Heart right ventricle (tissue), 16 donors: Measurements from ENCODE around the gene TUFT1. TPM values are rescaled to one million over a fixed set of nuclear protein-coding genes. Genes with fewer than 3 reads are reported as not detected.

Source experiments
- ATAC-seq, 8 donors: fragments of 200-7000 bp; cut with Tn5 transposase; one replicate each; pipeline ENCODE4 v1.9.1; 2020; ENCODE audit warnings: mild to moderate bottlenecking in 8 of 8, moderate library complexity in 8 of 8, moderate number of reproducible peaks in 1 of 8
- DNase-seq, 2 donors: peaks; one replicate each; pipeline ENCODE4 v3.0.0-alpha.2; 2020
- H3K27ac ChIP-seq, 10 donors: fragments of 200-600 bp; sonication (generic) in 2 of 10; one replicate each; pipeline versions ENCODE4 v1.5.0 to v1.8.0; 2020 to 2022; ENCODE audit warnings: mild to moderate bottlenecking in 3 of 10
- H3K27me3 ChIP-seq, 7 donors: fragments of 200-600 bp; one replicate each; pipeline ENCODE4 v1.8.0; 2021 to 2022; ENCODE audit warnings: mild to moderate bottlenecking in 2 of 7
- H3K36me3 ChIP-seq, 9 donors: fragments of 200-600 bp; sonication (generic) in 1 of 9; one replicate each; pipeline versions ENCODE4 v1.5.0 to v1.8.0; 2020 to 2022; ENCODE audit warnings: mild to moderate bottlenecking in 2 of 9
- H3K4me1 ChIP-seq, 9 donors: fragments of 200-600 bp; sonication (generic) in 1 of 9; one replicate each; pipeline versions ENCODE4 v1.5.0 to v1.8.0; 2020 to 2022; ENCODE audit warnings: mild to moderate bottlenecking in 4 of 9
- H3K4me3 ChIP-seq, 10 donors: fragments of 200-600 bp; sonication (generic) in 2 of 10; one replicate each; pipeline versions ENCODE4 v1.5.0 to v1.8.0; 2020 to 2022; ENCODE audit warnings: mild to moderate bottlenecking in 7 of 10, moderate library complexity in 2 of 10
- H3K9me3 ChIP-seq, 11 donors: fragments of 200-600 bp in 10 of 11; sonication (generic) in 2 of 11; one replicate each; pipeline versions ENCODE4 v1.5.0 to v1.8.0; 2013 to 2022; ENCODE audit warnings: mild to moderate bottlenecking in 2 of 11, control low read depth in 1 of 11, moderate library complexity in 1 of 11
- CTCF ChIP-seq, 9 donors: fragments of 200-600 bp; sonication (generic) in 2 of 9; IDR thresholded peaks; one replicate each; pipeline versions ENCODE4 v1.5.0 to v1.8.0; 2021 to 2022; ENCODE audit warnings: antibody characterized with exemption in 9 of 9, mild to moderate bottlenecking in 5 of 9, moderate library complexity in 1 of 9
- WGBS, 2 donors: extraction: QIAGEN DNeasy Blood & Tissue Kit; methylation state at CpG; one replicate each; pipeline ENCODE4 v1.1.7; 2013; ENCODE audit warnings: inconsistent platforms in 1 of 2; 5-methylcytosine and 5-hydroxymethylcytosine counted together
- intact Hi-C, 10 donors: fragments of 100-400 bp; cut with DNase I; formaldehyde crosslinking; loops; one replicate each; pipeline versions ENCODE4 v1.11.1 to v1.14.2; 2022
- polyA plus RNA-seq, 2 donors: library from polyadenylated mRNA; stranded (reverse); fragments of 200-250 nt; gene quantifications; one replicate each; pipeline ENCODE4 v1.2.3, GENCODE V29; 2013
- total RNA-seq, 10 donors: library from RNA; stranded (reverse); fragmentation: NEBNext Ultra II Directional in 3 of 10; extraction: Animal tissue kit (Norgen Biotek cat#: 25700) in 3 of 10; gene quantifications; one replicate each; pipeline versions ENCODE4 v1.2.1 to v1.2.4, GENCODE V29; 2021 to 2023
- donor health status: Arrhythmogenic right ventricular cardiomyopathy.
- donor health status: ischemic (EF 13 %, LVEDD 7.1; RV severe dilation, severe dysfunction).
- donor health status: healthy with polysubstance abuse.
- donor health status: DM: no; HTN: yes; CAD: no.
- donor health status: DM: no; HTN: no; CAD: no.
- donor health status: ischemic (EF 25% LVEDD 6.9; RV normal size, moderate dysfunction).
- donor health status: ischemic (EF 25% LVEDD 5.7; RV mildly dilated, moderate dysfunction).
- donor health status: healthy.
- donor health status: DM: yes; HTN: yes; CAD: no.
- donor health status: Ischemic cardiomyopathy.
- donor health status: ischemic (EF 35%, LVEDD 5.7; RV mildly dilated, moderate dysfunction).
- donor health status: nonischemic (EF 11% LVEDD 7.7; RV severe dilation, severe dysfunction).
- donor health status: DM: yes; HTN: yes; CAD: no.
- donor health status: PGD.
- donor health status: ischemic (EF 29% LVEDD 5.4; RV normal size, mild dysfunction).
- donor health status: nonischemic (EF 23%, LVEDD 6.1; RV moderate dilation, normal function).

TUFT1 gene
- total and polyA plus RNA-seq, 12 donors: 2.6 to 13.0 (median 4.7) TPM

DNA sequence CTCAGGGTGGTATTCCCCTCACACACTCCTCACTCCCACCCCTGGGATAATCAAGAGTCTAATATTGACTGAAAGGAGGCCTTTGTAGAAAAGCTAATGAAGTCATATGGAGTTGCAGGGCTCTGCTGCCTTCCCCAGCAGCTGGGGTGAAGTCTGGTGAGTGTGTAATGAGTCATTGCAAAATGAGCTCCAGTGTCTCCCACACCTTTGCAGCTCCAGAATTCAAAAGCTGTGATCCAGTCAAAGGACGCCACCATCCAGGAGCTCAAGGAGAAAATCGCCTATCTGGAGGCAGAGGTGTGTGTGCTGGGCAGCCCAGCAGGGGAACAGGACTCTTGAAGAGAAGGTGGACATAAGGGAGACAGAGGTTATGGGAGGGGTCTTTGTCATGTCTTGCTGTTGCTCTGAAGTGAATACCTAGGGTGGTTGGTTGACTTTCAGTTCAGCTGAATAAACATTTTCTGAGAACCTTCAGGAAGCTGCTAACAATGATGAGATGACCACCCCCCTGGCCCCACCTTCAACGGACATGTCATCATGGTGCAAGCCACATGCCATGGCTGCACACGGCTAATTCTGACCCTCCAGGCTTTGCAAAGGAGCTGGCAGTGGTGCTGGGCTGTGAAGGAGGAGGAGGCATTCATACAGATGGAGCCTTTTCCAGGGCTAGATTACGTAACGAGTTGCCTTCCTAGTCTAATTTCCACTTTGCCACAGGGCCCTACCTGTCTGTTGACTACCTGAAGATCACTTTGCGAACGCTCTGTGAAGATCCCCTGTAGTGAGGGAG, 39.5 kb downstream of the TUFT1 start:
- Histone ChIP-seq H3K9me3 (no peaks in the 10 kb centered on the region), H3K27me3 (no peaks in the 10 kb centered on the region), H3K36me3 (peaks cover 0 to 70% (median 4%) of the 10 kb centered on the region in 9 donors), H3K4me3 (no peak overlapping the region), H3K27ac (no peak overlapping the region), H3K4me1 (peaks cover 0 to 6% (median 0%) of the 10 kb centered on the region in 9 donors)
- DNase-seq: no peak
- no peak for TF ChIP-seq CTCF (IDR thresholded peaks at IDR 0.05)
- ATAC-seq: no peak
- intact Hi-C loops: loop anchor here in 1 of 10 donors (10.0 kb wide), 1 partner anchor 255 kb away; the partner anchor contains the start of genes C2CD4D and RORC
- WGBS, 2 donors: 82 to 89% methylated on average over 8 of the region's 8 CpGs

- no peak for DNase-seq
- H3K4me3 ChIP-seq: no peak overlapping the region
- 76 to 81% methylated on average over 5 of the region's 5 CpGs for WGBS, 2 donors
- peaks cover 0 to 19% (median 0%) of the 10 kb centered on the region in 9 donors for H3K4me1 ChIP-seq
- peaks cover 0 to 52% (median 4%) of the 10 kb centered on the region in 9 donors for H3K36me3 ChIP-seq
- H3K9me3 ChIP-seq: no peaks in the 10 kb centered on the region
- intact Hi-C loops: loop anchor here in 1 of 10 donors (10.0 kb wide), 1 partner anchor 253 kb away; the partner anchor contains the start of genes C2CD4D and RORC
- TF ChIP-seq CTCF (IDR thresholded peaks at IDR 0.05): no peak
- no peak overlapping the region for H3K27ac ChIP-seq
- no peaks in the 10 kb centered on the region for H3K27me3 ChIP-seq
- peak in 1 of 8 donors; percentile 4 for ATAC-seq
Observed at GRCh38 chr1:151581451-151581850, 41.3 kb downstream of the TUFT1 start.

GRCh38 chr1:151581921-151582320, 41.8 kb downstream of the TUFT1 start:
- H3K36me3 ChIP-seq: peaks cover 0 to 47% (median 4%) of the 10 kb centered on the region in 9 donors
- no peak for TF ChIP-seq CTCF (IDR thresholded peaks at IDR 0.05)

GRCh38 chr1:151583796-151584195, 43.7 kb downstream of the TUFT1 start:
- ATAC-seq: no peak
- Histone ChIP-seq H3K4me1 (peaks cover 0 to 19% (median 0%) of the 10 kb centered on the region in 9 donors), H3K9me3 (no peaks in the 10 kb centered on the region), H3K27me3 (no peaks in the 10 kb centered on the region), H3K27ac (no peak overlapping the region), H3K4me3 (no peak overlapping the region), H3K36me3 (peaks cover 0 to 32% (median 4%) of the 10 kb centered on the region in 9 donors)
- no peak for DNase-seq
- no peak for TF ChIP-seq CTCF (IDR thresholded peaks at IDR 0.05)
- 65 to 74% methylated on average over 2 of the region's 2 CpGs for WGBS, 2 donors
- intact Hi-C loops: loop anchor here in 1 of 10 donors (10.0 kb wide), 1 partner anchor 251 kb away; the partner anchor contains the start of genes C2CD4D and RORC

More at GRCh38 chr1:151581921-151582320, 41.8 kb downstream of the TUFT1 start:
- Histone ChIP-seq H3K27me3 (no peaks in the 10 kb centered on the region), H3K4me1 (peaks cover 0 to 19% (median 0%) of the 10 kb centered on the region in 9 donors), H3K27ac (no peak overlapping the region), H3K9me3 (no peaks in the 10 kb centered on the region), H3K4me3 (no peak overlapping the region)
- DNase-seq (no peak), ATAC-seq (peak in 2 of 8 donors; percentile 23 to 28)
- 74 to 82% methylated on average over 1 of the region's 1 CpG for WGBS, 2 donors
- intact Hi-C loops: loop anchor here in 1 of 10 donors (10.0 kb wide), 1 partner anchor 253 kb away; the partner anchor contains the start of genes C2CD4D and RORC
